MM.1S (cell line): ENCODE measurements around the gene BRD4.

Source experiments
- CTCF ChIP-seq: fragments of 300-600 bp; sonication (generic); IDR thresholded peaks from 2 replicates; pipeline ENCODE4 v1.5.1; 2016; ENCODE audit warnings: antibody characterized with exemption, low read length, mixed read lengths
- EZH2 ChIP-seq: fragments of 300-600 bp; sonication (generic); optimal IDR thresholded peaks from 2 replicates; pipeline ENCODE3; 2017; ENCODE audit warnings: low read depth, mild to moderate bottlenecking, antibody characterized with exemption, low read length, mixed read lengths
- EZH2phosphoT487 ChIP-seq: fragments of 300-600 bp; sonication (generic); IDR thresholded peaks from 2 replicates; pipeline ENCODE4 v1.6.1; 2018; ENCODE audit warnings: antibody characterized with exemption, low read length

DNA sequence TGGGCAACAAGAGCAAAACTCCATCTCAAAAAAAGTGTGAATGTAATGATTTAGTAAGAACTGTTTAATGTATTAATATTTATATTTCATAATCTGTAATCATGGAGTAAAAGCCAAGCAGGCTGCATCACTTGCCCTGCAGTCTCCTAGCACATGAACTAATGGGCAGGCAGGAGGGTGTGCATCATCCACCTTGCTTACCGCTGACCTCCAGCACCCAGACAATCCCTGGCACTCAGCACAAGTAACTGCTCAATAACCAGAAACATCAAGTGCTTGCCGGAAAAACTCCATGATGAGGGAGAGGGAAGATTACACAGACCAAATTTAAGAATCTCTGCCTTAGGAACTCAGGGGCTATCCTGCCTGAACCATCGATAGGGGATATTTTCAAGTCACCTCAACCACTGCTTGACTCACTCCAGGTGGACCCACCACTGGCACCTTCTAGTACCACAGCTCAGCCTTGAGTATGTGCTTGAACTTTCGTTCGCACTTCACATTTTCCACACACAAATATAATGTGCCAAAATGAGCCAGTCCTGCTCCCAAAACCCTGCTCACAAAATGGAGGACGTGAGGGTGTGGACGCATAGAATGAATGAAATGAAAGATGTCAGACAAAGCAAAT is 18.6 kb downstream of the BRD4 start:
- TF ChIP-seq CTCF (no peak), EZH2 (no peak), EZH2phosphoT487 (no peak)
